T-helper 1 cell (primary cell): ENCODE results near the gene TSPAN19.

Source experiments
- DNase-seq, 5 donors: peaks; one replicate each; pipeline ENCODE4 v3.0.0-alpha.2; 2012 to 2020

TSPAN19 gene

DNA sequence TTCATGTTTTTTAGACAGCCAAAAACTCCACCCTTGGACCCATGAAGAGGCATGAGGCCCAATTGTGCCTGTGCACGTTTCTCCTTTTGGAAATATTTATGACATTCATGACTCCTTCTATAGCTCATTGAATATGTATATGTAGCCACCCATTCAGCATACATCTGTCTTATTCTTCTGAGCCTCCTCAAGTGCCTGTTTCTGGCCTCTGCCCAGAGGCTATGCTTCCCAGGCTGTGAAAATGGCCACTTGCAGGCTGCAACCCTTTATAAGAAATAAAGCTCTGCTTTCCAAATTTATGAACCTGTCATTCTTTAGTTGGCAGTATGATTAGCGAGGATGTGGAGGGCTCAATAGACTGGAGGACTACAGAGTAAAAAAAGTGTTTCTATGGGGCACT is 35.3 kb downstream of the TSPAN19 start:
- DNase-seq = no peak

DNA sequence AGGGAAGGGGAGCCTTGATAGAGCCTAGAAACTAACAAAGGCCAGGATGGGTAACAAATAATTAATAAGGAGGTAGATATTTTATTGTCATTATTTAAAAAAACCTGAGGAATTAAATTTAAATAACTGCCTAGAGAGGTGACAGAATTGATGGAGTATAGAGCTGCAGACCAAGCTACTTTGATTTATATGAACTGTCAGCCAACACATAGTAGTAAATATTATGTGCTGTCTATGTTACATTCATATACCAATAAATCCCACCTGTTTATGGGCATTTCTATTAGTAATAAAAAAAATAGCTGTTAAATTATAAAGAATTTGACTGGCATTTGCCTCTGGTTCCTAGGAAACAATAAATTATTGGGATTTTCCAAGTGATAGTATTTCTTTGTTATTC is 37.7 kb downstream of the TSPAN19 start:
- no peak for DNase-seq

DNA sequence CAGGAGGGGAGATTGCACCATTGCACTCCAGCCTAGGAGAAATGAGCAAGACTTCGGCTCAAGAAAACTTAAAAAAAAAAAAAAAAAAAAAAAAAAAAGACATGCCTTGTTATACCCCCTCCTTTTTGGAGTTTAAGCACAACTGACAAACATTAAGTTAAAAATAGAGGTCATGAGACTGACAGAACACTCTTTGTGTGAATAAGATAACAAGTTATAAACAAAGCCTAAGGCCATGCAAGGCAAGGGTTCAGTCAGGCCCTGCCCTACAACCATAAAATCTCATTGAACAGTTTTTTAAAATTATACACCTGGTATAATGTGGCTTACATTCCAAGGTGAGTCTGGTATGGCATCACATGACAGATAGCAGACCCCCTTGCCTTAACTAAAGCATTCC is 39.3 kb downstream of the TSPAN19 start:
- DNase-seq = no peak

DNA sequence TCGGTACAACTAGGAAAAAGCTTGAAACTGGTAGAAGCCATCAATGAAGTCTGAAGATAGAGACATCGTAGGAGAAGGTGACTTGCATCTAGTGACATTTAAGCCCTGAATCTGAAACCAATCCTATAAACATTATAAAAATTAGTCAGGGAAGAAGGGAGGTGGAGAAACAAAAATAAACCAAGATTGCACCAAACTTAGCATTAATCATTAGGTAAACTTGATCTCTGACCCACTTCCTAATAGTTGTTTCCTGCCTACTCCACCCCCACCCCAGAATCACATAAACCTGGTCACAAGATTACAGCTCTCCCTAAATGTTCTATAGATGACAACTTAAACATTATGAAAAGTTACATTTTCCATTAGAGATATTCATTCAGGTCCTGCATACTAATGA is 40.4 kb downstream of the TSPAN19 start:
- no peak for DNase-seq

DNA sequence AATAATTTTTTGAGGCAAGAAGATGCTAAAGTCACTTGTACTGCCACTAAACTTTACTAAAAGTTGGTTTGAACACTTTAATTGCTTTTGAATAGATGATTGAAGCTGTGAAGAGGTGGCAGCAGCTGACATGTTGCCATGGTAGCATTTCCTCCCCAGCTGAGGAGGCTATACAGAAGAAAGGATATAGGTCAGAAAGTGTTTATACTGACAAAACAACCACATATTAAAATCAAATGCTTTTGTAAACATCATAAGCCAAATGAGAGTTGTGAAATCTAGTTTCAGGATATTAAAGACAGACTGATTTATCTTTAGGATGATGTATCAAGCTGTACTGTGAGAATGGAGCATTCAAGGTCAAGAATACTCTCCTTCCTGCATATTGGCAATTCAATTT is 41.7 kb downstream of the TSPAN19 start:
- DNase-seq = no peak

DNA sequence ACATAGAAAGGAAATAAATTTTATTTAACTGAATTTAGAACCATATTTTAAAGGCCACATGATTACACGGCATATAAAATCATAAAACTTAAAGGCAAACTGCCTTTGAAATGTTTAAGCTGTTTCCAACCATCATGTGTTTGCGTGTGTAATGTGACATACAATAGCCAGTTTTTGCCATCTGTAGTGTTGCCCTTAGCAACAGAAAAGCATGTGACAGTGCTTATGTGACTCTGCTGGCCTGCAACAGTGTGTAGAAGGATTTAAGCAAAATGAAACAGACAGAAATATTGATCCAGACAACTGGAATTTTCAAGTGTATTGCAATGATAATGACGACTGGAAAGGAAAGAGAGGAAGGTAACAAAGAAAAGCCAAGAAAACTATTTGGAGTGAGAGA is 49.5 kb downstream of the TSPAN19 start:
- DNase-seq = no peak

DNA sequence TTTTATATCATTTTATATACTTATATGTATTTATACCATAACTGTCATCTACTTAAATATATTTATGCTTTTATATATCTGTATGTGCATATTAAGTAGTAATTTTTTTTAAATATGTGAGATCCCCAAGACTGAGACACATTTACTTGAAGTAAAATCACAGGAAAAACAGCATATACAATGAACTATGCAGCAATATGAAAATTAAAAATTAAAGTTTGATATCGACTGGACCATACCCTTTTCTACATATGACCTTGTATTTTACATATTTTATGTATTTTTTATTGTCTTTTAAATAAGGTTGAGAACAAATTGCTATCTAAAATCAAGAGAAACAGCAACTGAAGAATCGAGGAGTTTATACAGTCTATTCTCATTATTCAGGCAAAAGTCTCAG is 50.0 kb downstream of the TSPAN19 start:
- no peak for DNase-seq

DNA sequence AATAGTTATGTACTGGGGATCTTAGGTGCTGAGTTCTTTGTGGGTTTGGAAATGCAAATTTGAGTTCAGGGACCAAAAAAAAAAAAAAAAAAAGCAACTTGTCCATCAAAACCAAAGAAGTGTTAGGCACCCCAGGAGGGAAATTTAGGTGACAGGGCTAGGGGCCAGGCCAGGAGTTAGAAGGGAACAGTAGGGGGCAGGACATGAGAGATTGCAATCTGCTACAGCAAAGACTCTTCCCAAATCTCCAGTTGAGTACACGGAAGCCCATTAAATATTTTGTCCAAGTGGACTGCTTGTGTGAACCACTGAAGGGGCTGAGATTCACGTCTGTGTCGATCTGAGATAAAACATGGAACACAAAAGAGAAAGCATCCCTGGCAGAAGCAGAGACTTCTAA is 52.8 kb downstream of the TSPAN19 start:
- no peak for DNase-seq

DNA sequence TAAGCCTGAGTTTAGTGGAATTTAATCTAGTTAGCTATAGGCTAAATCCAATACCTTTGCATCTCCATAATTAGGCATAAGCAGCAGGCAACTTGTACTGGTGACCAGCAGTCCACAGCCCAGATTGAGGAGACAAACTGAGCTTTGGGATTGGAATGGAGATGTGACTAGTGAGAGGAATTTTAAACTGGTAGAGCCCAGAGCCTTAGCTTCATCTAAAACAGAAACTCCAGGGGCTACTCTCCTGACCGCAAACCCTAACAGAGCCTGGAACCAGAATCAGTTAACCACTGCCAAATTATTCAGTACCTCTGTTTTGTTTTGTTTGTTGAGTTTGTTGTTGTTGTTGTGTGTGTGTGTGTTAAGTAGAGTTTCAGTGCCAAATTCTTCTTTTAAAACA is 53.2 kb downstream of the TSPAN19 start:
- DNase-seq = no peak

DNA sequence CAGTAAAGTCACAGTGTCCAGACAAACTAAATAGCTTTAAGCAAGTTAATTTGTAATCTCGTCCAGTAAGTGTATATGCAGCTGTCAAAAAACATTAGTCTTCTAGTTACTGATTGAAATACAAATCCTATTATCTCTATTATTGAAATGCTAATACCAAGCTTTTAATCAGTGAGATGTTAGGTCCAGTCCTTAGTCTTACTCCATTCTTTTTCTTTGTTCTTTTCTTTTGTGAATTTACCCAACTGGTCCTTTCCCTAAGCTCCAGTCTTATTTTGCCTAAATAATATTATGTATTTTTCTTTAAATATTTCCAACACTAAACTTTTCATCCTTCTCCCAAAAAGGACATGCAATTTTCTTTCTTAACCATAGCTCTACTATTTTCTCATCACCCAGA is 57.2 kb downstream of the TSPAN19 start:
- DNase-seq = no peak

DNA sequence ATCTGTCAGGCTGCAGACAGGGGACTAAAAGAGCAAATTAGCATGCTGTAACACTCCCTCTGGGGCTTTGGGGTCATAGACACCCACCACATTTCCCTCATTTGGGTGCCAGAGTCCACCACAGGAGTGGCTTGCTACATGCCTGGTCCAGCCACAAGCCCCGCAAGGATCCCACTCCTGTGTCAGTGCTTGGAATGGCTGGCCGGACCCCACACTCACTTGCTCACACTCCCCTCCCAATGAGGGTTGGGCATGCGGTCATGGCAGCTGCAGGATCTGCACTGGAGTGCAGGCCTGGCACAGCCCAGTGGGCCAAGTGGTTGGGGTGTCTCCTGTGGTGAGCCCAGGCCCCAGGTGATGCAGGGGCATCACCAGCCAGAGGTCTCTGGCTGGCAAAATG is 59.9 kb downstream of the TSPAN19 start:
- DNase-seq = no peak

DNA sequence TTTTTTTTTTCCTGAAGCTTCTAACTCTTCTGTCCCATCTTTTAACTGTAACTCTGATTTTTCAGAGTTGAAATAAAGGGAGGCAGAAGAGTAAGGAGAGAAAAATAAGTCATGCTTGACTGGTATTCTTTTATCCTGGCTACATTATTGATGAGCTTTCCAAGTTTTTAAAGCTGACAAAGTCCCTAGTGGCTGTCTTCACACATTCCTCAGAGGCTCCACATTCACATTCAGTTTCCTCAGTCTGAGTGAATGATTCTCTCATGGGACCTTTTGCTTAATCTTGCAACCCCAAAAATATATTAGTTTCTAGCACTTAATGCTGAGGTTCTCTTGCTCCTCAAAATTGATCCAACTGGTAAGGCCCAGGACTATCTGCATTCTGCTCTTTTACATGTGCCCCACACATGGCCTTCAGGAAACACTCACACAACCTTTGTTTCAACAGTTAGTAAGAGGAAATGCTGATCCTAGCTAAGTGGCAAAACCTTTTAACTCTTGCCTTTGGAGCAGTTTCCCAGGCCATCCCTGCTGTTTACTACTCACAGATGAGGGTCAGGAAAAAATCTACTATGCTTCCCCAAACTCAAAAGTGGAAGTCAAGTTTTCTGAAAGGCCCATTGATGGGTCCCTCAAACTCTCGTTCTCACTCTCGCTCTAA is 61.8 kb downstream of the TSPAN19 start:
- no peak for DNase-seq

DNA sequence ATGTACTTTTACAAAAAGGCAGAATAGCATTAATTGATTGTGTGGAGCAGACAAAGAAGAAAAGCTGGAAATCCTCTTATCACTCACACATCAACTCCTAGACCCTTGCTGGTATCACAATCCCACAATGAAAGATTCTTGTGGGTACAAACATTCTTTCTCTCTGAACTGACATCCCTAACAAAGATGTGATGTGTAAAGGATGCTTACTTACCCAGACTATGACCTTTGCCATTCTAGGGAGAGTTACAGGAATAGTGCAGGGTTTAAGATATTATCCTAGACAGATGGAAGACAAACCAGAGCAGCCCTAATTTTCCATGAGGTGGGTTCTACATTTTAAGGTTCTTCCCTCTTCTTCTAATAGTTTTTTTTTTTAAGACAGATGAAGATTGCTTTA is 63.1 kb downstream of the TSPAN19 start:
- DNase-seq = no peak

DNA sequence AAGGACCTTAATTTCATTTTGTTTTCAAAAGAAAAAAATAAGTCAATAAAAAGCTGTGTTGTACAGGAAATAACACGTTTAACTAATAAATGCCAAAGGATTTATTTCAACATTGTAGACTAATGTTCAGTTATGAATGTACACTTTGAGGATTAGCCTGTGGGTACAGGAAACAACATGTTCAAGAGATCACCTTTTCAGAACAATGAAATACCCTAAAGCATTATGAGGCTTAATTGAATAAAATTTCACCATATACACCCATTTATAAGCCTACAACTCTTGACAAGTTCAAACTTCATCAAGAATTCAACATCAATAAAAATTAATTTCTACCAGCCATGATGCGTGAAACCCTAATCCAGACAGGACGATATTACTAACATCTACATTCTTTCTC is 66.9 kb downstream of the TSPAN19 start:
- DNase-seq = no peak
